ENCODE results near the gene PCGF2. TPM values are rescaled to one million over a fixed set of nuclear protein-coding genes. Genes with fewer than 3 reads are reported as not detected.

The PCGF2 gene
- polyA plus RNA-seq, 1 donor from 2014 or later: 11.7 TPM

- H3K79me2 ChIP-seq (replicated peaks; ENCODE audit: insufficient read depth, low read length): no peaks in the 10 kb centered on the region
- H3K27ac ChIP-seq (ENCODE audit: low read length): no peak overlapping the region
- no peaks in the 10 kb centered on the region for H3K36me3 ChIP-seq (ENCODE audit: insufficient read depth, low read length)
- H3K27me3 ChIP-seq (ENCODE audit: insufficient read depth, low read depth, low read length): no peaks in the 10 kb centered on the region
- H3K9ac ChIP-seq (ENCODE audit: low read length): no peak overlapping the region
- H3F3A ChIP-seq (ENCODE audit: insufficient read depth, low read length, poor library complexity, severe bottlenecking): no peaks in the 10 kb centered on the region
- H4K20me1 ChIP-seq (ENCODE audit: insufficient read depth): no peaks in the 10 kb centered on the region
- no peak overlapping the region for H3K4me3 ChIP-seq (ENCODE audit: low read length)
- H3K4me2 ChIP-seq (ENCODE audit: low read length): no peak overlapping the region
- no peaks in the 10 kb centered on the region for H3K9me3 ChIP-seq (ENCODE audit: low read length)
- TF ChIP-seq POLR2AphosphoS5 (IDR thresholded peaks at IDR 0.05) (no peak), EP300 (conservative IDR thresholded peaks at IDR 0.05; ENCODE audit: poor library complexity, severe bottlenecking) (no peak), MXI1 (conservative IDR thresholded peaks at IDR 0.05; ENCODE audit: poor library complexity, severe bottlenecking) (no peak), RAD21 (conservative IDR thresholded peaks at IDR 0.05) (no peak), CTCF (IDR thresholded peaks at IDR 0.05; ENCODE audit: poor library complexity, severe bottlenecking) (no peak), TAF1 (IDR thresholded peaks at IDR 0.05; ENCODE audit: low read depth) (no peak), SMC3 (conservative IDR thresholded peaks at IDR 0.05; ENCODE audit: poor library complexity) (no peak), EZH2 (IDR thresholded peaks at IDR 0.05; ENCODE audit: borderline replicate concordance, insufficient read depth, low read length, poor library complexity, severe bottlenecking) (no peak), REST (IDR thresholded peaks at IDR 0.05; ENCODE audit: borderline replicate concordance) (no peak)
- H2AFZ ChIP-seq (ENCODE audit: low read depth, low read length): no peak overlapping the region
- no peaks in the 10 kb centered on the region for H3K9me2 ChIP-seq (ENCODE audit: insufficient read depth, low read length)
These were observed 57.8 kb downstream of the PCGF2 start for GRCh38 chr17:38690386-38690785.

GRCh38 chr17:38687286-38687685 lies 60.9 kb downstream of the PCGF2 start:
- Histone ChIP-seq H3K27me3 (ENCODE audit: insufficient read depth, low read depth, low read length) (no peaks in the 10 kb centered on the region), H3K9me3 (ENCODE audit: low read length) (no peaks in the 10 kb centered on the region), H3K9me2 (ENCODE audit: insufficient read depth, low read length) (no peaks in the 10 kb centered on the region), H3K4me3 (ENCODE audit: low read length) (no peak overlapping the region), H2AFZ (ENCODE audit: low read depth, low read length) (no peak overlapping the region), H3F3A (ENCODE audit: insufficient read depth, low read length, poor library complexity, severe bottlenecking) (no peaks in the 10 kb centered on the region), H3K4me2 (ENCODE audit: low read length) (no peak overlapping the region), H3K79me2 (replicated peaks; ENCODE audit: insufficient read depth, low read length) (no peaks in the 10 kb centered on the region), H3K36me3 (ENCODE audit: insufficient read depth, low read length) (no peaks in the 10 kb centered on the region), H3K27ac (ENCODE audit: low read length) (no peak overlapping the region), H3K9ac (ENCODE audit: low read length) (no peak overlapping the region), H4K20me1 (ENCODE audit: insufficient read depth) (no peaks in the 10 kb centered on the region)
- no peak for TF ChIP-seq EZH2 (IDR thresholded peaks at IDR 0.05; ENCODE audit: borderline replicate concordance, insufficient read depth, low read length, poor library complexity, severe bottlenecking)
- no peak for TF ChIP-seq MXI1 (conservative IDR thresholded peaks at IDR 0.05; ENCODE audit: poor library complexity, severe bottlenecking)
- no peak for TF ChIP-seq EP300 (conservative IDR thresholded peaks at IDR 0.05; ENCODE audit: poor library complexity, severe bottlenecking)
- no peak for TF ChIP-seq REST (IDR thresholded peaks at IDR 0.05; ENCODE audit: borderline replicate concordance)
- TF ChIP-seq POLR2AphosphoS5 (IDR thresholded peaks at IDR 0.05): no peak
- no peak for TF ChIP-seq CTCF (IDR thresholded peaks at IDR 0.05; ENCODE audit: poor library complexity, severe bottlenecking)
- TF ChIP-seq SMC3 (conservative IDR thresholded peaks at IDR 0.05; ENCODE audit: poor library complexity): no peak
- no peak for TF ChIP-seq RAD21 (conservative IDR thresholded peaks at IDR 0.05)
- TF ChIP-seq TAF1 (IDR thresholded peaks at IDR 0.05; ENCODE audit: low read depth): no peak

Data from neural cell (in vitro differentiated cells).